Kidney tubule cell (primary cell): ENCODE measurements around the gene DMBX1.
A peak's percentile ranks its signal among the peaks of the same experiment; 100 is the strongest.

Experiments
- DNase-seq: peaks from one replicate; pipeline ENCODE4 v3.0.0-alpha.2; 2018; ENCODE audit warnings: low spot score

The DMBX1 gene

GRCh38 chr1:46525253-46525983 lies 35.8 kb downstream of the DMBX1 start:
- DNase-seq: no peak

GRCh38 chr1:46526013-46526690 lies 36.5 kb downstream of the DMBX1 start:
- peak; percentile 56 for DNase-seq

- peak; percentile 70 for DNase-seq
Observed at GRCh38 chr1:46526691-46527291, 37.2 kb downstream of the DMBX1 start.

- DNase-seq: peak; percentile 78
Observed at GRCh38 chr1:46527474-46528296, 38.0 kb downstream of the DMBX1 start.

- no peak for DNase-seq
Observed at GRCh38 chr1:46528297-46528955, 38.8 kb downstream of the DMBX1 start.

GRCh38 chr1:46529031-46529630 lies 39.5 kb downstream of the DMBX1 start:
- peak; percentile 41 for DNase-seq

GRCh38 chr1:46530311-46530710 lies 40.7 kb downstream of the DMBX1 start:
- no peak for DNase-seq

GRCh38 chr1:46530791-46531409 lies 41.3 kb downstream of the DMBX1 start:
- DNase-seq: no peak

- DNase-seq: no peak
Observed at GRCh38 chr1:46532095-46532494, 42.5 kb downstream of the DMBX1 start.

GRCh38 chr1:46532498-46533178 lies 43.0 kb downstream of the DMBX1 start:
- DNase-seq: peak; percentile 50

- peak; percentile 41 for DNase-seq
Observed at GRCh38 chr1:46533179-46533864, 43.7 kb downstream of the DMBX1 start.

- DNase-seq: peak; percentile 60
Observed at GRCh38 chr1:46535063-46535462, 45.4 kb downstream of the DMBX1 start.

GRCh38 chr1:46536527-46536926 lies 46.9 kb downstream of the DMBX1 start:
- no peak for DNase-seq

GRCh38 chr1:46537651-46538050 lies 48.0 kb downstream of the DMBX1 start:
- DNase-seq: no peak

- no peak for DNase-seq
Observed at GRCh38 chr1:46538147-46538546, 48.5 kb downstream of the DMBX1 start.
